ENCODE results near the gene LHFPL3.

LHFPL3 gene

DNA sequence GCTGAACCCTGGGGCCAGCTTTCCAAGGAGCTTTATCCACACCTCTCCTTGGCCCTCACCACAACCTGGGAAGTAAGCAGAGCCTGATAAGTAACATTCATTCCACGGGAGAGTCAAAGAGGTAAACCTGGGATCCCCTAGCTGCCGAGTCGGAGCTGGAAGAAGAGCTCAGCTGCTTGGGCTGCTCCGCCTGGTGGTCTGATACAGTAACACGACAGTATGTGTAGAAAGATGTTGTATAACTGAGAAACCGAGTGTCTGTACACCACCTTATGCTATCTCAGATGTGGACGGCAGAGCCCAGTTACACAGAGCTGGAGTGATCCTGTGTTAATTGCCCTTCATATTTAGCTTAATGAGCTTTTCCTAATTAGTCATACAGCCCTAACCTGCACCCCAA, 534.3 kb downstream of the LHFPL3 start:
- Histone ChIP-seq H3K4me1 (ENCODE audit: low read length) (peaks cover 10% of the 10 kb centered on the region), H3K4me2 (ENCODE audit: low read depth, low read length) (no peak overlapping the region), H3F3A (ENCODE audit: insufficient read depth, low read length) (0 out of 2 replicates have a peak, but pooled peaks cover 3% of the 10 kb centered on the region), H3K79me2 (ENCODE audit: low read length) (no peaks in the 10 kb centered on the region), H3K27me3 (replicated peaks; ENCODE audit: insufficient read depth, low read length) (no peaks in the 10 kb centered on the region), H3K9me3 (replicated peaks; ENCODE audit: insufficient read depth, low read length) (no peaks in the 10 kb centered on the region), H3K9ac (ENCODE audit: low read length) (no peak overlapping the region), H2AFZ (ENCODE audit: low read length) (no peak overlapping the region), H3K9me2 (replicated peaks; ENCODE audit: insufficient read depth, low read length) (no peaks in the 10 kb centered on the region), H3K27ac (ENCODE audit: low read length) (no peak overlapping the region), H3K36me3 (replicated peaks; ENCODE audit: insufficient read depth, low read length) (no peaks in the 10 kb centered on the region), H3K4me3 (ENCODE audit: low read length) (no peak overlapping the region), H4K20me1 (ENCODE audit: insufficient read depth, low read length) (no peaks in the 10 kb centered on the region)
- no peak for DNase-seq
- no peak for TF ChIP-seq EZH2phosphoT487 (IDR thresholded peaks at IDR 0.05; ENCODE audit: low read length)
- TF ChIP-seq, protein P1, sequence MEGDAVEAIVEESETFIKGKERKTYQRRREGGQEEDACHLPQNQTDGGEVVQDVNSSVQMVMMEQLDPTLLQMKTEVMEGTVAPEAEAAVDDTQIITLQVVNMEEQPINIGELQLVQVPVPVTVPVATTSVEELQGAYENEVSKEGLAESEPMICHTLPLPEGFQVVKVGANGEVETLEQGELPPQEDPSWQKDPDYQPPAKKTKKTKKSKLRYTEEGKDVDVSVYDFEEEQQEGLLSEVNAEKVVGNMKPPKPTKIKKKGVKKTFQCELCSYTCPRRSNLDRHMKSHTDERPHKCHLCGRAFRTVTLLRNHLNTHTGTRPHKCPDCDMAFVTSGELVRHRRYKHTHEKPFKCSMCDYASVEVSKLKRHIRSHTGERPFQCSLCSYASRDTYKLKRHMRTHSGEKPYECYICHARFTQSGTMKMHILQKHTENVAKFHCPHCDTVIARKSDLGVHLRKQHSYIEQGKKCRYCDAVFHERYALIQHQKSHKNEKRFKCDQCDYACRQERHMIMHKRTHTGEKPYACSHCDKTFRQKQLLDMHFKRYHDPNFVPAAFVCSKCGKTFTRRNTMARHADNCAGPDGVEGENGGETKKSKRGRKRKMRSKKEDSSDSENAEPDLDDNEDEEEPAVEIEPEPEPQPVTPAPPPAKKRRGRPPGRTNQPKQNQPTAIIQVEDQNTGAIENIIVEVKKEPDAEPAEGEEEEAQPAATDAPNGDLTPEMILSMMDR (IDR thresholded peaks at IDR 0.05; ENCODE audit: low read length): peak; percentile 10; the same call in 1 of the 2 replicates

DNA sequence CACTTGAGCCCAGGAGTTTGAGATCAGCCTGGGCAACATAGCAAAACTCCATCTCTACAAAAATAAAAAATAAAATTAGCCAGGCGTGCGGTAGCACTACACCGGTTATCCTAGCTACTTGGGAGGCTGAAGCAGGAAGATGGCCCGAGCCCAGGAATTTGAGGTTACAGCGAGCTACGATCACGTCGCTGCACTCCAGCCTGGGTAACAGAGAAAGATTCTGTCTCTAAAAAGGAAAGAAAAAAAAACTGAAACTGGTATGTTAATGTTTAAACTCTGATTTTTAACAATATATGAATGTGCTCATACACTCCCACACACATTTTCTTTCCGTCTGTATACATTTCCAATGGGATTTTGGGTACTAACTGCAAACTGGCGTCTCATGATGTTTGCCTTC, 545.0 kb downstream of the LHFPL3 start:
- no peak for DNase-seq
- H3K4me2 ChIP-seq (ENCODE audit: low read depth, low read length): no peak overlapping the region
- H4K20me1 ChIP-seq (ENCODE audit: insufficient read depth, low read length): no peaks in the 10 kb centered on the region
- H3K9me3 ChIP-seq (replicated peaks; ENCODE audit: insufficient read depth, low read length): no peaks in the 10 kb centered on the region
- no peak overlapping the region for H3K27ac ChIP-seq (ENCODE audit: low read length)
- no peak overlapping the region for H3K4me3 ChIP-seq (ENCODE audit: low read length)
- no peaks in the 10 kb centered on the region for H3K79me2 ChIP-seq (ENCODE audit: low read length)
- H3K4me1 ChIP-seq (ENCODE audit: low read length): peaks cover 4% of the 10 kb centered on the region; the same call in 1 of the 2 replicates
- peaks cover under 1% of the 10 kb centered on the region for H3F3A ChIP-seq (ENCODE audit: insufficient read depth, low read length)
- no peak overlapping the region for H3K9ac ChIP-seq (ENCODE audit: low read length)
- H3K36me3 ChIP-seq (replicated peaks; ENCODE audit: insufficient read depth, low read length): no peaks in the 10 kb centered on the region
- no peak overlapping the region for H2AFZ ChIP-seq (ENCODE audit: low read length)
- H3K9me2 ChIP-seq (replicated peaks; ENCODE audit: insufficient read depth, low read length): no peaks in the 10 kb centered on the region
- TF ChIP-seq, protein P1 (IDR thresholded peaks at IDR 0.05; ENCODE audit: low read length): no peak
- TF ChIP-seq EZH2 (optimal IDR thresholded peaks at IDR 0.05; ENCODE audit: low read depth, low read length) (no peak), EZH2phosphoT487 (IDR thresholded peaks at IDR 0.05; ENCODE audit: low read length) (no peak)
- H3K27me3 ChIP-seq (replicated peaks; ENCODE audit: insufficient read depth, low read length): no peaks in the 10 kb centered on the region

GRCh38 chr7:104878577-104878976, 550.2 kb downstream of the LHFPL3 start:
- peaks cover 13% of the 10 kb centered on the region; the same call in 1 of the 2 replicates for H3K4me1 ChIP-seq (ENCODE audit: low read length)
- TF ChIP-seq EZH2phosphoT487 (IDR thresholded peaks at IDR 0.05; ENCODE audit: low read length) (no peak), EZH2 (optimal IDR thresholded peaks at IDR 0.05; ENCODE audit: low read depth, low read length) (no peak)
- TF ChIP-seq, protein P1 (IDR thresholded peaks at IDR 0.05; ENCODE audit: low read length): no peak
- no peaks in the 10 kb centered on the region for H3K36me3 ChIP-seq (replicated peaks; ENCODE audit: insufficient read depth, low read length)
- no peaks in the 10 kb centered on the region for H3K79me2 ChIP-seq (ENCODE audit: low read length)
- DNase-seq: peak; percentile 58
- H3K9ac ChIP-seq (ENCODE audit: low read length): no peak overlapping the region
- H3K4me3 ChIP-seq (ENCODE audit: low read length): peak overlapping the region; percentile 38
- no peaks in the 10 kb centered on the region for H4K20me1 ChIP-seq (ENCODE audit: insufficient read depth, low read length)
- no peaks in the 10 kb centered on the region for H3K9me2 ChIP-seq (replicated peaks; ENCODE audit: insufficient read depth, low read length)
- peaks cover 7% of the 10 kb centered on the region for H3F3A ChIP-seq (ENCODE audit: insufficient read depth, low read length)
- H3K9me3 ChIP-seq (replicated peaks; ENCODE audit: insufficient read depth, low read length): no peaks in the 10 kb centered on the region
- H2AFZ ChIP-seq (ENCODE audit: low read length): peak overlapping the region; percentile 20; the same call in 1 of the 2 replicates
- H3K27me3 ChIP-seq (replicated peaks; ENCODE audit: insufficient read depth, low read length): no peaks in the 10 kb centered on the region
- H3K4me2 ChIP-seq (ENCODE audit: low read depth, low read length): peak overlapping the region; percentile 65
- H3K27ac ChIP-seq (ENCODE audit: low read length): peak overlapping the region; percentile 4; the same call in 1 of the 2 replicates
